GM19099 (cell line): Measurements from ENCODE around the gene MAP2K4.

Experiments
- POLR2A ChIP-seq: IDR thresholded peaks from 3 replicates; pipeline ENCODE4 v1.6.1; 2011; ENCODE audit warnings: low read depth; ENCODE audit not compliant: insufficient read length; ENCODE audit errors: extremely low read depth

MAP2K4 gene

GRCh38 chr17:12027658-12028057 lies 7.0 kb downstream of the MAP2K4 start:
- TF ChIP-seq POLR2A = no peak

- no peak for TF ChIP-seq POLR2A
Observed at GRCh38 chr17:12028611-12029010, 7.9 kb downstream of the MAP2K4 start.

- no peak for TF ChIP-seq POLR2A
Observed at GRCh38 chr17:12034538-12034937, 13.9 kb downstream of the MAP2K4 start.

GRCh38 chr17:12035673-12036072 lies 15.0 kb downstream of the MAP2K4 start:
- no peak for TF ChIP-seq POLR2A

GRCh38 chr17:12037970-12038369 lies 17.3 kb downstream of the MAP2K4 start:
- TF ChIP-seq POLR2A = no peak

- no peak for TF ChIP-seq POLR2A
Observed at GRCh38 chr17:12040478-12040877, 19.8 kb downstream of the MAP2K4 start.

- no peak for TF ChIP-seq POLR2A
Observed at GRCh38 chr17:12041312-12041711, 20.6 kb downstream of the MAP2K4 start.

- TF ChIP-seq POLR2A = no peak
Observed at GRCh38 chr17:12043702-12044101, 23.0 kb downstream of the MAP2K4 start.

GRCh38 chr17:12046786-12047185 lies 26.1 kb downstream of the MAP2K4 start:
- no peak for TF ChIP-seq POLR2A

- no peak for TF ChIP-seq POLR2A
Observed at GRCh38 chr17:12047681-12048376, 27.2 kb downstream of the MAP2K4 start.

GRCh38 chr17:12048843-12049473 lies 28.3 kb downstream of the MAP2K4 start:
- TF ChIP-seq POLR2A = no peak

GRCh38 chr17:12050646-12051225 lies 30.1 kb downstream of the MAP2K4 start:
- TF ChIP-seq POLR2A = no peak

GRCh38 chr17:12053552-12053951 lies 32.9 kb downstream of the MAP2K4 start:
- no peak for TF ChIP-seq POLR2A

GRCh38 chr17:12055889-12056288 lies 35.2 kb downstream of the MAP2K4 start:
- TF ChIP-seq POLR2A = no peak

GRCh38 chr17:12057520-12057919 lies 36.8 kb downstream of the MAP2K4 start:
- no peak for TF ChIP-seq POLR2A

- TF ChIP-seq POLR2A = no peak
Observed at GRCh38 chr17:12058535-12058934, 37.9 kb downstream of the MAP2K4 start.
